Measurements from ENCODE around the gene NUP62. TPM values are rescaled to one million over a fixed set of nuclear protein-coding genes. Genes with fewer than 3 reads are reported as not detected.
"Not testable (repeated sequence)": the region's sequence is repeated elsewhere in the genome, so short reads cannot be mapped to it uniquely, and the experiment has no call there.

NUP62 gene
- total RNA-seq, 6 donors from 2014 or later: 34.7 to 44.4 (median 40.1) TPM

GRCh38 chr19:49958596-49958995 lies 29.3 kb upstream of the NUP62 start:
- not testable (repeated sequence) for DNase-seq; H3K4me3 ChIP-seq; H3K36me3 ChIP-seq; H3K9me3 ChIP-seq; H3K27me3 ChIP-seq; H3K27ac ChIP-seq; ATAC-seq (ENCODE audit: low FRiP score in 2 of 2)
- WGBS, 2 donors: 67 to 80% methylated on average over 2 to 13 of the region's 13 CpGs
- H3K4me1 ChIP-seq: peaks cover 15 to 23% (median 19%) of the 10 kb centered on the region in 4 donors

- H3K27ac ChIP-seq; H3K9me3 ChIP-seq; H3K27me3 ChIP-seq; DNase-seq; H3K36me3 ChIP-seq; ATAC-seq (ENCODE audit: low FRiP score in 2 of 2); H3K4me3 ChIP-seq: not testable (repeated sequence)
- 47 to 48% methylated on average over 6 to 9 of the region's 9 CpGs for WGBS, 2 donors
- peaks cover 16 to 25% (median 21%) of the 10 kb centered on the region in 4 donors for H3K4me1 ChIP-seq
These were observed 28.8 kb upstream of the NUP62 start for GRCh38 chr19:49958144-49958543.

GRCh38 chr19:49957262-49957915 lies 28.1 kb upstream of the NUP62 start:
- Histone ChIP-seq H3K4me3 (no peak overlapping the region), H3K27ac (no peak overlapping the region), H3K36me3 (no peaks in the 10 kb centered on the region), H3K9me3 (no peaks in the 10 kb centered on the region), H3K27me3 (peaks cover 0 to 2% (median 0%) of the 10 kb centered on the region in 4 donors), H3K4me1 (peaks cover 16 to 28% (median 21%) of the 10 kb centered on the region in 4 donors)
- no peak for ATAC-seq (ENCODE audit: low FRiP score in 2 of 2)
- no peak for TF ChIP-seq POLR2AphosphoS5 (IDR thresholded peaks at IDR 0.05)
- no peak for TF ChIP-seq CTCF (IDR thresholded peaks at IDR 0.05)
- TF ChIP-seq EP300 (IDR thresholded peaks at IDR 0.05): no peak
- no peak for TF ChIP-seq POLR2A (IDR thresholded peaks at IDR 0.05)
- WGBS, 2 donors: 68 to 78% methylated on average over 10 of the region's 10 CpGs
- DNase-seq: no peak

- ATAC-seq (ENCODE audit: low FRiP score in 2 of 2): no peak
- Histone ChIP-seq H3K9me3 (no peaks in the 10 kb centered on the region), H3K36me3 (no peaks in the 10 kb centered on the region), H3K27ac (no peak overlapping the region), H3K4me1 (peaks cover 16 to 28% (median 21%) of the 10 kb centered on the region in 4 donors), H3K4me3 (no peak overlapping the region), H3K27me3 (peaks cover 0 to 2% (median 0%) of the 10 kb centered on the region in 4 donors)
- DNase-seq: no peak
- TF ChIP-seq CTCF (IDR thresholded peaks at IDR 0.05): no peak
- TF ChIP-seq EP300 (IDR thresholded peaks at IDR 0.05): no peak
- no peak for TF ChIP-seq POLR2AphosphoS5 (IDR thresholded peaks at IDR 0.05)
- TF ChIP-seq POLR2A (IDR thresholded peaks at IDR 0.05): no peak
- WGBS, 2 donors: 65 to 74% methylated on average over 9 of the region's 9 CpGs
These were observed 26.8 kb upstream of the NUP62 start for GRCh38 chr19:49956115-49956495.

- ATAC-seq (ENCODE audit: low FRiP score in 2 of 2) (no peak), DNase-seq (no peak)
- Histone ChIP-seq H3K36me3 (no peaks in the 10 kb centered on the region), H3K27ac (no peak overlapping the region), H3K4me1 (peaks cover 16 to 28% (median 21%) of the 10 kb centered on the region in 4 donors), H3K27me3 (peaks cover 0 to 2% (median 0%) of the 10 kb centered on the region in 4 donors), H3K4me3 (no peak overlapping the region), H3K9me3 (no peaks in the 10 kb centered on the region)
- WGBS, 2 donors: 49 to 55% methylated on average over 11 of the region's 11 CpGs
- TF ChIP-seq CTCF (IDR thresholded peaks at IDR 0.05): no peak
These were observed 25.6 kb upstream of the NUP62 start for GRCh38 chr19:49954933-49955332.
